HEK293 (cell line): ENCODE data around the gene RNASE2.

ENCODE experiments used
- CTCF ChIA-PET: fragments of 350-600 bp; formaldehyde crosslinking; extraction: SDS; loops from one replicate; lab custom pipeline; 2021; ENCODE audit warnings: antibody characterized with exemption; lab: Yijun Ruan, JAX
- POLR2A ChIA-PET: fragments of 300-600 bp; formaldehyde crosslinking; extraction: SDS; loops from one replicate; lab custom pipeline; 2020; ENCODE audit warnings: antibody characterized with exemption, inconsistent platforms; lab: Yijun Ruan, JAX
- H3K27ac ChIP-seq: fragments of 200-500 bp; sonication (Bioruptor generic); 2 replicates; pipeline ENCODE4 v1.5.1; 2014; ENCODE audit warnings: low read depth, low read length, control low read depth, inconsistent platforms; ENCODE audit errors: extremely low read depth
- H3K36me3 ChIP-seq, 2 experiments: fragments of 200-500 bp in 1 of 2; sonication (Bioruptor generic) in 1 of 2; 1 replicate in 1 of 2; 2 replicates in 1 of 2; pipeline ENCODE4 v1.5.1; 2014 to 2017; ENCODE audit warnings: inconsistent platforms in 2 of 2, low read length in 2 of 2; ENCODE audit not compliant: control insufficient read depth in 2 of 2, insufficient read depth in 1 of 2
- H3K4me1 ChIP-seq: fragments of 200-500 bp; sonication (Bioruptor generic); 2 replicates; pipeline ENCODE4 v1.5.1; 2014; ENCODE audit warnings: mild to moderate bottlenecking, low read length, inconsistent platforms; ENCODE audit not compliant: control insufficient read depth, insufficient read depth
- H3K4me3 ChIP-seq: 2 replicates; pipeline ENCODE4 v1.5.1; 2011; ENCODE audit warnings: low read depth, mild to moderate bottlenecking, control low read depth, low read length, moderate library complexity
- H3K9me3 ChIP-seq: fragments of 200-500 bp; sonication (Bioruptor generic); 2 replicates; pipeline ENCODE4 v1.5.1; 2014; ENCODE audit warnings: low read depth, low read length, inconsistent platforms; ENCODE audit not compliant: control insufficient read depth, insufficient read depth
- KLF7 ChIP-seq: fragments of 450-650 bp; formaldehyde crosslinking; IDR thresholded peaks from 2 replicates; pipeline ENCODE4 v1.5.1; 2016; ENCODE audit warnings: missing biosample characterization, missing genetic modification characterization, borderline replicate concordance
- MYNN ChIP-seq: fragments of 450-650 bp; formaldehyde crosslinking; IDR thresholded peaks from 2 replicates; pipeline ENCODE4 v1.5.1; 2016; ENCODE audit warnings: missing biosample characterization, missing genetic modification characterization, borderline replicate concordance
- SETDB1 ChIP-seq: IDR thresholded peaks from one replicate; pipeline ENCODE4 v1.6.1; 2017; ENCODE audit warnings: mild to moderate bottlenecking, low read length, moderate library complexity, mixed read lengths; ENCODE audit not compliant: insufficient read length
- ZFP41 ChIP-seq: fragments of 450-650 bp; formaldehyde crosslinking; IDR thresholded peaks from 2 replicates; pipeline ENCODE4 v1.5.1; 2016; ENCODE audit warnings: missing biosample characterization, missing genetic modification characterization, borderline replicate concordance
- ZNF10 ChIP-seq: fragments of 450-650 bp; formaldehyde crosslinking; IDR thresholded peaks from 2 replicates; pipeline ENCODE4 v1.5.1; 2017; ENCODE audit warnings: missing biosample characterization, missing genetic modification characterization
- ZNF175 ChIP-seq: fragments of 450-650 bp; formaldehyde crosslinking; IDR thresholded peaks from 2 replicates; pipeline ENCODE4 v1.5.1; 2016; ENCODE audit warnings: missing biosample characterization, missing genetic modification characterization
- ZNF394 ChIP-seq: fragments of 450-650 bp; formaldehyde crosslinking; IDR thresholded peaks from 2 replicates; pipeline ENCODE4 v1.5.1; 2016; ENCODE audit warnings: missing biosample characterization, missing genetic modification characterization, mild to moderate bottlenecking, moderate library complexity, borderline replicate concordance
- ZNF48 ChIP-seq: fragments of 450-650 bp; formaldehyde crosslinking; IDR thresholded peaks from 2 replicates; pipeline ENCODE4 v1.5.1; 2016; ENCODE audit warnings: missing biosample characterization, missing genetic modification characterization
- ZNF544 ChIP-seq: fragments of 450-650 bp; formaldehyde crosslinking; IDR thresholded peaks from 2 replicates; pipeline ENCODE4 v1.5.0; 2017; ENCODE audit warnings: missing biosample characterization, missing genetic modification characterization
- ZNF560 ChIP-seq: fragments of 450-650 bp; formaldehyde crosslinking; IDR thresholded peaks from 2 replicates; pipeline ENCODE4 v1.5.1; 2017; ENCODE audit warnings: missing biosample characterization, missing genetic modification characterization, borderline replicate concordance
- ZNF623 ChIP-seq: fragments of 450-650 bp; formaldehyde crosslinking; IDR thresholded peaks from 2 replicates; pipeline ENCODE4 v1.5.1; 2016; ENCODE audit warnings: missing biosample characterization, missing genetic modification characterization
- ZNF629 ChIP-seq: fragments of 450-650 bp; formaldehyde crosslinking; IDR thresholded peaks from 2 replicates; pipeline ENCODE4 v1.5.1; 2017; ENCODE audit warnings: missing biosample characterization, missing genetic modification characterization
- ZNF768 ChIP-seq: fragments of 450-650 bp; formaldehyde crosslinking; IDR thresholded peaks from 2 replicates; pipeline ENCODE4 v1.5.1; 2018; ENCODE audit warnings: missing biosample characterization, mild to moderate bottlenecking, missing genetic modification characterization
- TF ChIP-seq, protein P1 (sequence below): fragments of 450-650 bp; formaldehyde crosslinking; IDR thresholded peaks from 2 replicates; pipeline ENCODE4 v1.5.1; 2016; ENCODE audit warnings: missing biosample characterization, missing genetic modification characterization
- TF ChIP-seq, protein P2 (sequence below): fragments of 450-650 bp; formaldehyde crosslinking; IDR thresholded peaks from 2 replicates; pipeline ENCODE4 v1.5.0; 2017; ENCODE audit warnings: missing biosample characterization, missing genetic modification characterization, borderline replicate concordance
- TF ChIP-seq, protein P3 (sequence below): fragments of 450-650 bp; formaldehyde crosslinking; IDR thresholded peaks from 2 replicates; pipeline ENCODE4 v1.5.1; 2016; ENCODE audit warnings: missing biosample characterization, missing genetic modification characterization
- TF ChIP-seq, protein P4 (sequence below): fragments of 450-650 bp; formaldehyde crosslinking; IDR thresholded peaks from 2 replicates; pipeline ENCODE4 v1.5.1; 2017; ENCODE audit warnings: missing biosample characterization, mild to moderate bottlenecking, missing genetic modification characterization, moderate library complexity

Gene RNASE2

DNA sequence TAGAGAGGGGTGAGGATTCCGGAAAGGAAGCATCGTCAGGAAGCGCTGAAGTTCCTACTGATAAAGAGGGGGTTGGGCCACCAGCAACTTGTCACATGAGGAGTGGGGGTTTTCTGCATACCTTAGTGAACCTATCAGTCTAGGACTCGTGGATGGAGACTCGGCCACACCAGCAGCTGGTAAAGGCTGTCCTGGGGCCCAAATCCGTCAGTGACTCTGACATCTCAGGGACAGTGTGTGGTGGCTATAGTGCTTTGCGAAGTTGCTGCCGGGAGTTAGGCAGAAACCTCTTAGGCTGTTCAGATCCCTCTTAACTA, 16.4 kb downstream of the RNASE2 start (continued):
- TF ChIP-seq, protein P1, sequence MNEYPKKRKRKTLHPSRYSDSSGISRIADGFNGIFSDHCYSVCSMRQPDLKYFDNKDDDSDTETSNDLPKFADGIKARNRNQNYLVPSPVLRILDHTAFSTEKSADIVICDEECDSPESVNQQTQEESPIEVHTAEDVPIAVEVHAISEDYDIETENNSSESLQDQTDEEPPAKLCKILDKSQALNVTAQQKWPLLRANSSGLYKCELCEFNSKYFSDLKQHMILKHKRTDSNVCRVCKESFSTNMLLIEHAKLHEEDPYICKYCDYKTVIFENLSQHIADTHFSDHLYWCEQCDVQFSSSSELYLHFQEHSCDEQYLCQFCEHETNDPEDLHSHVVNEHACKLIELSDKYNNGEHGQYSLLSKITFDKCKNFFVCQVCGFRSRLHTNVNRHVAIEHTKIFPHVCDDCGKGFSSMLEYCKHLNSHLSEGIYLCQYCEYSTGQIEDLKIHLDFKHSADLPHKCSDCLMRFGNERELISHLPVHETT (tag by site-specific recombination) = no peak
- TF ChIP-seq ZNF623 (tag by site-specific recombination) = 0 out of 2 replicates have a peak, but pooled peaks have one; percentile 4

GRCh38 chr14:20973501-20973900, 18.2 kb downstream of the RNASE2 start:
- ChIA-PET POLR2A (no interaction called here), CTCF (interaction anchor here (0.9 to 4.1 kb wide), 6 partner anchors 9 to 166 kb away, joined by 3 to 56 read pairs (median 4); no protein-coding TSS in a partner anchor)
- no peak for TF ChIP-seq KLF7 (tag by site-specific recombination)
- TF ChIP-seq, protein P2, sequence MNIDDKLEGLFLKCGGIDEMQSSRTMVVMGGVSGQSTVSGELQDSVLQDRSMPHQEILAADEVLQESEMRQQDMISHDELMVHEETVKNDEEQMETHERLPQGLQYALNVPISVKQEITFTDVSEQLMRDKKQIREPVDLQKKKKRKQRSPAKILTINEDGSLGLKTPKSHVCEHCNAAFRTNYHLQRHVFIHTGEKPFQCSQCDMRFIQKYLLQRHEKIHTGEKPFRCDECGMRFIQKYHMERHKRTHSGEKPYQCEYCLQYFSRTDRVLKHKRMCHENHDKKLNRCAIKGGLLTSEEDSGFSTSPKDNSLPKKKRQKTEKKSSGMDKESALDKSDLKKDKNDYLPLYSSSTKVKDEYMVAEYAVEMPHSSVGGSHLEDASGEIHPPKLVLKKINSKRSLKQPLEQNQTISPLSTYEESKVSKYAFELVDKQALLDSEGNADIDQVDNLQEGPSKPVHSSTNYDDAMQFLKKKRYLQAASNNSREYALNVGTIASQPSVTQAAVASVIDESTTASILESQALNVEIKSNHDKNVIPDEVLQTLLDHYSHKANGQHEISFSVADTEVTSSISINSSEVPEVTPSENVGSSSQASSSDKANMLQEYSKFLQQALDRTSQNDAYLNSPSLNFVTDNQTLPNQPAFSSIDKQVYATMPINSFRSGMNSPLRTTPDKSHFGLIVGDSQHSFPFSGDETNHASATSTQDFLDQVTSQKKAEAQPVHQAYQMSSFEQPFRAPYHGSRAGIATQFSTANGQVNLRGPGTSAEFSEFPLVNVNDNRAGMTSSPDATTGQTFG (tag by site-specific recombination) = no peak
- TF ChIP-seq, protein P3, sequence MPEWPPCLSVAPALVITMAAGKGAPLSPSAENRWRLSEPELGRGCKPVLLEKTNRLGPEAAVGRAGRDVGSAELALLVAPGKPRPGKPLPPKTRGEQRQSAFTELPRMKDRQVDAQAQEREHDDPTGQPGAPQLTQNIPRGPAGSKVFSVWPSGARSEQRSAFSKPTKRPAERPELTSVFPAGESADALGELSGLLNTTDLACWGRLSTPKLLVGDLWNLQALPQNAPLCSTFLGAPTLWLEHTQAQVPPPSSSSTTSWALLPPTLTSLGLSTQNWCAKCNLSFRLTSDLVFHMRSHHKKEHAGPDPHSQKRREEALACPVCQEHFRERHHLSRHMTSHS (tag by site-specific recombination) = no peak
- TF ChIP-seq ZNF394 (tag by site-specific recombination) = no peak
- TF ChIP-seq ZNF629 (tag by site-specific recombination) = no peak
- TF ChIP-seq, protein P4, sequence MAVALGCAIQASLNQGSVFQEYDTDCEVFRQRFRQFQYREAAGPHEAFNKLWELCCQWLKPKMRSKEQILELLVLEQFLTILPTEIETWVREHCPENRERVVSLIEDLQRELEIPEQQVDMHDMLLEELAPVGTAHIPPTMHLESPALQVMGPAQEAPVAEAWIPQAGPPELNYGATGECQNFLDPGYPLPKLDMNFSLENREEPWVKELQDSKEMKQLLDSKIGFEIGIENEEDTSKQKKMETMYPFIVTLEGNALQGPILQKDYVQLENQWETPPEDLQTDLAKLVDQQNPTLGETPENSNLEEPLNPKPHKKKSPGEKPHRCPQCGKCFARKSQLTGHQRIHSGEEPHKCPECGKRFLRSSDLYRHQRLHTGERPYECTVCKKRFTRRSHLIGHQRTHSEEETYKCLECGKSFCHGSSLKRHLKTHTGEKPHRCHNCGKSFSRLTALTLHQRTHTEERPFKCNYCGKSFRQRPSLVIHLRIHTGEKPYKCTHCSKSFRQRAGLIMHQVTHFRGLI (tag by site-specific recombination) = no peak

GRCh38 chr14:20976291-20976690, 21.0 kb downstream of the RNASE2 start:
- POLR2A ChIA-PET = no interaction called here
- no peaks in the 10 kb centered on the region for H3K36me3 ChIP-seq
- no peaks in the 10 kb centered on the region for H3K4me1 ChIP-seq
- no peaks in the 10 kb centered on the region for H3K9me3 ChIP-seq
- TF ChIP-seq ZFP41 (tag by site-specific recombination) = no peak
- TF ChIP-seq ZNF175 (tag by site-specific recombination) = no peak
- no peak for TF ChIP-seq ZNF768 (tag by site-specific recombination)
- no peak for TF ChIP-seq ZNF544 (tag by site-specific recombination)
- TF ChIP-seq SETDB1 = no peak
- no peak for TF ChIP-seq MYNN (tag by site-specific recombination)
- no peak for TF ChIP-seq ZNF560 (tag by site-specific recombination)
- TF ChIP-seq ZNF48 (tag by site-specific recombination) = no peak
- no peak for TF ChIP-seq ZNF10 (tag by site-specific recombination)
- TF ChIP-seq, all 188 proteins: peak for 0
- CTCF ChIA-PET = interaction anchor here (1.4 kb wide), 1 partner anchor 116 kb away, joined by 3 read pairs; no protein-coding TSS in a partner anchor
- Histone ChIP-seq H3K27ac (no peak overlapping the region), H3K4me3 (no peak overlapping the region)

More at GRCh38 chr14:20973501-20973900, 18.2 kb downstream of the RNASE2 start:
- Histone ChIP-seq H3K4me3 (no peak overlapping the region), H3K36me3 (no peaks in the 10 kb centered on the region), H3K9me3 (no peaks in the 10 kb centered on the region), H3K4me1 (no peaks in the 10 kb centered on the region), H3K27ac (no peak overlapping the region)
